Fibroblast of skin of left quadriceps (primary cell): Measurements from ENCODE around the gene LENEP.
"Not testable (repeated sequence)": the region's sequence is repeated elsewhere in the genome, so short reads cannot be mapped to it uniquely, and the experiment has no call there.

Experiments
- DNase-seq, 2 experiments: peaks; one replicate each; pipeline ENCODE4 v3.0.0-alpha.2; 2013; ENCODE audit warnings: low read depth in 2 of 2

LENEP gene

GRCh38 chr1:154974808-154975408, 18.5 kb upstream of the LENEP start:
- peak; percentile 90 to 92 for DNase-seq

- no peak for DNase-seq
Observed at GRCh38 chr1:154975409-154976059, 17.9 kb upstream of the LENEP start.

GRCh38 chr1:154977762-154978161, 15.6 kb upstream of the LENEP start:
- not testable (repeated sequence) for DNase-seq

GRCh38 chr1:154978360-154978759, 15.0 kb upstream of the LENEP start:
- DNase-seq = no peak

- DNase-seq = no peak
Observed at GRCh38 chr1:154982341-154982740, 11.0 kb upstream of the LENEP start.

- peak; percentile 100 for DNase-seq
Observed at GRCh38 chr1:154982897-154983648, 10.3 kb upstream of the LENEP start, which contains the start of gene FLAD1. Gene FLAD1, plus strand, starts transcription at chr1:154983344. Its CDS starts 351 bp downstream, at chr1:154983695.

GRCh38 chr1:154983776-154984466, 9.5 kb upstream of the LENEP start:
- DNase-seq = no peak

GRCh38 chr1:154986736-154987135, 6.7 kb upstream of the LENEP start:
- not testable (repeated sequence) for DNase-seq

- DNase-seq = no peak
Observed at GRCh38 chr1:154987326-154987725, 6.1 kb upstream of the LENEP start.

- DNase-seq = no peak
Observed at GRCh38 chr1:154988058-154988954, 5.1 kb upstream of the LENEP start.

- no peak for DNase-seq
Observed at GRCh38 chr1:154989195-154989860, 4.1 kb upstream of the LENEP start.

- no peak for DNase-seq
Observed at GRCh38 chr1:154990276-154990675, 3.1 kb upstream of the LENEP start.

- no peak for DNase-seq
Observed at GRCh38 chr1:154992721-154993571, 440 bp upstream of the LENEP start.

GRCh38 chr1:154994269-154994587, 842 bp downstream of the LENEP start:
- DNase-seq = no peak

GRCh38 chr1:154994591-154994990, 1.2 kb downstream of the LENEP start:
- DNase-seq = no peak

- DNase-seq = peak; percentile 62 to 70
Observed at GRCh38 chr1:154995301-154995983, 2.1 kb downstream of the LENEP start.

GRCh38 chr1:154996966-154997701, 3.7 kb downstream of the LENEP start:
- DNase-seq = no peak

GRCh38 chr1:154998201-154998780, 4.9 kb downstream of the LENEP start:
- DNase-seq = no peak
